ENCODE results near the gene GPC3.

GRCh38 chrX:133983256-133983973 lies 2.0 kb downstream of the GPC3 start:
- TF ChIP-seq CTCF (conservative IDR thresholded peaks at IDR 0.05 in 1 of 2, IDR thresholded peaks at IDR 0.05 in 1 of 2; ENCODE audit: extremely low read depth in 1 of 2, insufficient read depth in 1 of 2, low read depth in 1 of 2, low read length in 2 of 2), result no peak
- no peak for TF ChIP-seq EZH2 (IDR thresholded peaks at IDR 0.05; ENCODE audit: borderline replicate concordance, low read length)
